Measurements from ENCODE around the gene STXBP6. TPM values are rescaled to one million over a fixed set of nuclear protein-coding genes. Genes with fewer than 3 reads are reported as not detected.
A peak's percentile ranks its signal among the peaks of the same experiment; 100 is the strongest.
"Not testable (repeated sequence)": the region's sequence is repeated elsewhere in the genome, so short reads cannot be mapped to it uniquely, and the experiment has no call there.

STXBP6 gene
- total and polyA plus RNA-seq, 10 of the 15 experiments (the other 5 are each of a cell fraction or from before 2014, with no cell fraction given), result 1.2 to 47.3 (median 1.9) TPM

GRCh38 chr14:24837280-24838046 lies 212.5 kb downstream of the STXBP6 start:
- DNase-seq (ENCODE audit: low read depth, low spot score), result no peak
- intact Hi-C loops (cut with micrococcal nuclease; ENCODE audit: unreplicated experiment), result no loop called here
- no peak for FAIRE-seq
- CTCF ChIA-PET, result interaction anchor here (1.1 to 2.1 kb wide), 3 partner anchors 8 to 31 kb away, joined by 3 to 13 read pairs (median 3); no protein-coding TSS in a partner anchor
- no peak overlapping the region for H3K4me3 ChIP-seq
- SMC1A ChIA-PET (ENCODE audit: uncharacterized antibody, unreplicated experiment), result interaction anchor here (0.6 to 3.5 kb wide), 24 partner anchors 10 to 294 kb away, joined by 3 to 19 read pairs (median 4); no protein-coding TSS in a partner anchor
- 0 out of 3 replicates have a peak, but pooled peaks have one; percentile 13 for ATAC-seq
- no peaks in the 10 kb centered on the region for H3K4me1 ChIP-seq (ENCODE audit: control insufficient read depth, insufficient read depth, low read length)
- 14% methylated on average over 3 of the region's 3 CpGs for WGBS (ENCODE audit: insufficient coverage, insufficient replicate concordance, low lambda C conversion rate, missing lambda C conversion rate)
- H3K27me3 ChIP-seq (replicated peaks in 1 of 2; ENCODE audit: control insufficient read depth in 2 of 2, insufficient read depth in 2 of 2, low read length in 1 of 2), result no peaks in the 10 kb centered on the region
- no peaks in the 10 kb centered on the region for H4K20me1 ChIP-seq (ENCODE audit: control insufficient read depth, insufficient read depth)
- H2AFZ ChIP-seq (ENCODE audit: control insufficient read depth, low read depth, low read length), result no peak overlapping the region
- TF ChIP-seq SPI1 (IDR thresholded peaks at IDR 0.05; ENCODE audit: borderline replicate concordance, insufficient read depth, low read depth, low read length) (no peak), CHD1 (IDR thresholded peaks at IDR 0.05; ENCODE audit: low read depth, low read length) (no peak), MTA2 (IDR thresholded peaks at IDR 0.05; ENCODE audit: low read depth) (no peak), NBN (IDR thresholded peaks at IDR 0.05) (no peak)
- H3K9ac ChIP-seq (ENCODE audit: control insufficient read depth, insufficient read depth, low read length), result no peak overlapping the region
- no peak overlapping the region for H3K27ac ChIP-seq (ENCODE audit: control insufficient read depth, insufficient read depth)
- in situ Hi-C loops (cut with MboI), result no loop called here
- no peaks in the 10 kb centered on the region for H3K36me3 ChIP-seq (ENCODE audit: control insufficient read depth in 2 of 2, insufficient read depth in 2 of 2, low read length in 1 of 2)
- BruUV-seq (replicated peaks), result no TSS peak
- no peak overlapping the region for H3K4me2 ChIP-seq (ENCODE audit: control insufficient read depth, insufficient read depth)
- H3K79me2 ChIP-seq (ENCODE audit: control insufficient read depth, insufficient read depth, low read length), result no peaks in the 10 kb centered on the region
- no peaks in the 10 kb centered on the region for H3K9me3 ChIP-seq (replicated peaks; ENCODE audit: control insufficient read depth, insufficient read depth, low read length)
- RAD21 ChIA-PET (ENCODE audit: unreplicated experiment), result interaction anchor here (0.8 to 1.6 kb wide), 10 partner anchors 8 to 155 kb away, joined by 3 to 7 read pairs (median 4); no protein-coding TSS in a partner anchor
- POLR2A ChIA-PET, result interaction anchor here (1.0 to 1.2 kb wide), 3 partner anchors 10 to 203 kb away, joined by 3 read pairs; no protein-coding TSS in a partner anchor

GRCh38 chr14:24836324-24836723 lies 213.6 kb downstream of the STXBP6 start:
- H3K36me3 ChIP-seq (ENCODE audit: control insufficient read depth in 2 of 2, insufficient read depth in 2 of 2, low read length in 1 of 2); H2AFZ ChIP-seq (ENCODE audit: control insufficient read depth, low read depth, low read length); H3K4me3 ChIP-seq; H3K79me2 ChIP-seq (ENCODE audit: control insufficient read depth, insufficient read depth, low read length); H3K4me1 ChIP-seq (ENCODE audit: control insufficient read depth, insufficient read depth, low read length); POLR2A ChIA-PET; H3K27ac ChIP-seq (ENCODE audit: control insufficient read depth, insufficient read depth); H3K4me2 ChIP-seq (ENCODE audit: control insufficient read depth, insufficient read depth); H3K27me3 ChIP-seq (replicated peaks in 1 of 2; ENCODE audit: control insufficient read depth in 2 of 2, insufficient read depth in 2 of 2, low read length in 1 of 2); in situ Hi-C loops (cut with MboI); intact Hi-C loops (cut with micrococcal nuclease; ENCODE audit: unreplicated experiment); BruUV-seq (replicated peaks); FAIRE-seq; DNase-seq (ENCODE audit: low read depth, low spot score); H4K20me1 ChIP-seq (ENCODE audit: control insufficient read depth, insufficient read depth); H3K9ac ChIP-seq (ENCODE audit: control insufficient read depth, insufficient read depth, low read length); H3K9me3 ChIP-seq (replicated peaks; ENCODE audit: control insufficient read depth, insufficient read depth, low read length): not testable (repeated sequence)
- 51% methylated on average over 6 of the region's 6 CpGs for WGBS (ENCODE audit: insufficient coverage, insufficient replicate concordance, low lambda C conversion rate, missing lambda C conversion rate)
- ChIA-PET SMC1A (ENCODE audit: uncharacterized antibody, unreplicated experiment) (interaction anchor here (0.5 to 3.5 kb wide), 9 partner anchors 16 to 341 kb away, joined by 3 to 19 read pairs (median 5); no protein-coding TSS in a partner anchor), CTCF (interaction anchor here (1.2 to 2.1 kb wide), 2 partner anchors 30 to 194 kb away, joined by 3 to 13 read pairs; no protein-coding TSS in a partner anchor), RAD21 (ENCODE audit: unreplicated experiment) (interaction anchor here (1.0 to 1.5 kb wide), 5 partner anchors 9 to 35 kb away, joined by 3 to 4 read pairs (median 3); no protein-coding TSS in a partner anchor)
- ATAC-seq, result 0 out of 3 replicates have a peak, but pooled peaks have one; percentile 15
